GM19023 (cell line): ENCODE results near the gene MMP24.
"Not testable (repeated sequence)": the region's sequence is repeated elsewhere in the genome, so short reads cannot be mapped to it uniquely, and the experiment has no call there.

Experiments used
- ATAC-seq: cut with Tn5 transposase; IDR thresholded peaks from one replicate; pipeline ENCODE4 v1.9.1; 2021; ENCODE audit warnings: mild to moderate bottlenecking, moderate library complexity; ENCODE audit not compliant: unreplicated experiment

Gene MMP24

GRCh38 chr20:35253010-35253409, 26.5 kb downstream of the MMP24 start:
- ATAC-seq: no peak

GRCh38 chr20:35254448-35254999, 28.0 kb downstream of the MMP24 start:
- ATAC-seq: no peak

DNA sequence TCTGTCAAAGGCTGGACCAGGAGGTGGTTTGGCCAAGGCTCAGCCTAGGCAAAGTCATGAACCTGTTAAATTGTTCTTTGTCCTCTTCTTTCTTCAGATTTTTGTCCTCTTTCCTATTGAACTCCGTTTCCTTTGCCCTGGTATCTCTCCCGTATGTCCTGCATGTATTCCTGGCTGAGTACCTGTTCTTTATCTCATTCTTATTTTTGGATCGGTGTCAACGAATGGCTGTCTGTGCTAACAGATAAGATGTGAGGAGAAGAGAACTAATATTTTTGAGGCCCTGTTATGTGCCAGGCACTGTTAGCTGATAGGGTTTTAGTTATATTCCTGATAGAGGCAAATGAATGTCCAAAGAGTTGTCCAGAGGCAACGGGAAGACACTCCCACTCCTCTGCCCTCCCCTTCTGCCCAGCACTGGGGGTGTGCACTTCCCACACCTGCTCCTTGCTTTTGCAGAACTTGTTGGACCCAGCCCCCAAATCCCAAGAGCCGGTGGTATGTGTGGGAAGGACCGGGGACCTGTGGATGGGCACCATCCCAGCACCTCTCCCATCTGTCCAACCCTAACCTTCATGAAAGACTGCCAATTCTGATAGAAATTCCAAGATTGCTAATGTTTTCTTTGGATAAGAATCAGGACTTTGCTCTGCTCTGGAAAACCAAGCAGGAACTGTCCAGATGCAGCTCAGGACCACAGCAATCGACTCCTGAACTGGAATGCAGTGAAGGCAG, 30.9 kb downstream of the MMP24 start:
- no peak for ATAC-seq

GRCh38 chr20:35260426-35260825, 33.9 kb downstream of the MMP24 start:
- no peak for ATAC-seq

- ATAC-seq: not testable (repeated sequence)
Observed at GRCh38 chr20:35262321-35262720, 35.8 kb downstream of the MMP24 start.

DNA sequence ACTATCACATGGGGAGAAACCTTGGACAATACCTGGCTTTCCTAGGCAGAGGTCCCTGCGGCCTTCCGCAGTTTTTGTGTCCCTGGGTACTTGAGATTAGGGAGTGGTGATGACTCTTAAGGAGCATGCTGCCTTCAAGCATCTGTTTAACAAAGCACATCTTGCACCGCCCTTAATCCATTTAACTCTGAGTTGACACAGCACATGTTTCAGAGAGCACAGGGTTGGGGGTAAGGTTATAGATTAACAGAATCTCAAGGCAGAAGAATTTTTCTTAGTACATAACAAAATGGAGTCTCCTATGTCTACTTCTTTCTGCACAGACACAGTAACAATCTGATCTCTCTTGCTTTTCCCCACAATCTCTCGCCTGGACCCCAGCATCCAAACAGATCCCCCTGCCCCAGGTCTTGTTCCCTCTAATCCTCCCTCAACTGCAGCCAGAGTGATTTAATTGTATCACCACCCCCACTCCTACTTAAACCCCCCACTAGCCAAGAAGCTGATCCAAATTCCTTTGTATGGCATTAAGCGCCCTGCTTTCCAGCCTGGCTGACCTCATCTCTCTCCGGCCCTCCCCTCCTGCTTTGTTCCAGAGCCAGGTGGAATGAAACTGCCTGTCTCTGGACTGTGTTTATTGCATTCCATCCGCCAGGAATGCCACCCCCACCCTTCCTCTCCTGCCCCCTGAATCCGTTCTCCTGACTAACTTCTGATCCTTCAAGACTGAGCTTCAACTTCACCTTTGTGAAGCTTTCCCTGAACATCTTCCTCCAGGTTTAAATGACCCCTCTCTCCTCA, 36.4 kb downstream of the MMP24 start:
- not testable (repeated sequence) for ATAC-seq

DNA sequence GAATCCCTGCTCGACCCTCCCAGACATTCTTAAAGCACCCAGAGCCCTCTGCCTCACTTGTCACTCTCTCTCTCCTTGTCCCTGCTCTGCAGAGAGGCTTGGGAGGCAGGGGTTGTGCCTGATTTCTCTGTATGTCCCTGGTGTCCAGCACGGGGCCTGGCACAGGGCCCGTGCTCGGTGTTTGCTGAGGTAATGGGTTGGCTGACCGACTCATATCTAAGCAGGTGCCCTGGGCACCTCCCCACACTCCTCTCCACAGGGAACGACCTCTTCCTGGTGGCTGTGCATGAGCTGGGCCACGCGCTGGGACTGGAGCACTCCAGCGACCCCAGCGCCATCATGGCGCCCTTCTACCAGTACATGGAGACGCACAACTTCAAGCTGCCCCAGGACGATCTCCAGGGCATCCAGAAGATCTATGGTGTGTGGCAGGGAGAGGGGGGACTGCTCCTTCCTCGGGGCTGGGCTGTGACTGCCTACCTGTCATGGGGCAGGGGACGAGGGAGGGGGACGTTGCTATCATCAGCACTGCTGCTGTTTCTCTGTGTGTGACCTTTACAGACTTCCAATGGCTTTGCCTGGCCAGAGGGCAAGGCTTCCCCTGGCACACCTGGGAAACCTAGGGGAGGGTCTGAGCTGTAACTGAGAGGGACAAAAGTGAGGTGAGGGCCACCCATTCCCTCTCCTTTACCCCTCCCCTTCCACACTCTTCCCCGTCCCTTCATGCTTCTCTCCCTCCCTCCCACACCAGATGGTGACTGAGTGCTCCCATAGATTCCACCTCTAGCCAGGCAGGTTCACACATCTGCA, 37.2 kb downstream of the MMP24 start:
- no peak for ATAC-seq

DNA sequence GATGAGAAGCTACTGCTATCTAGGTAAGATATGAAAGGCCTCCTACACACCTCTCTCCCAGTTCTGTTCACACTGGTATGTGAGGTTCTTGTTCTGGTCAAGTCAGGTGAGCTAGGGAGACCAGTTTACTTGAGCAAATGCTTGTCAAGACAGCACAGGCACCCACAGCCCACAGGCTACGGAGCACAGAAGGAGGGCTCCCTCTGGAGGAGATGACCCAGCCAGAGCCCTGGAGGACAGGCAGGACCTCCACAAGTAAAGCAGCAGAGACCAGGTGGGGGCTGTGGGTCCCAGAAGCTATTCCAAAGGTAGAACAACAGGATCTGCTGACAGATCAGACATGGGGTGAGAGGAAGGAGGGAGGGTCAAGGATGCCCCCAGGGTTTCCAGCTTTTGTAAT, 38.3 kb downstream of the MMP24 start:
- ATAC-seq: no peak

DNA sequence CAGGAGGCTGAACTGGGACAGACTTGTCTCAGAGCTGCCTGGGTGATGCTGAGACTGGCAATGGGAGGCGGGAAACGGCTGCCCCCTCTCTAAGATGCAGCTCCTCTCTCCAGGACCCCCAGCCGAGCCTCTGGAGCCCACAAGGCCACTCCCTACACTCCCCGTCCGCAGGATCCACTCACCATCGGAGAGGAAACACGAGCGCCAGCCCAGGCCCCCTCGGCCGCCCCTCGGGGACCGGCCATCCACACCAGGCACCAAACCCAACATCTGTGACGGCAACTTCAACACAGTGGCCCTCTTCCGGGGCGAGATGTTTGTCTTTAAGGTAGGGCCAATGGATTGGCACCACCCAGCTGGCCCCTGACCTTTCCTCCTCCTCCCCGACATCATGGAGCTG, 40.6 kb downstream of the MMP24 start:
- ATAC-seq: no peak

- ATAC-seq: no peak
Observed at GRCh38 chr20:35269055-35269781, 42.7 kb downstream of the MMP24 start.

- no peak for ATAC-seq
Observed at GRCh38 chr20:35270021-35270902, 43.8 kb downstream of the MMP24 start.

- ATAC-seq: no peak
Observed at GRCh38 chr20:35271073-35271882, 44.8 kb downstream of the MMP24 start.

GRCh38 chr20:35271904-35272303, 45.4 kb downstream of the MMP24 start:
- no peak for ATAC-seq

GRCh38 chr20:35273449-35274171, 47.1 kb downstream of the MMP24 start:
- no peak for ATAC-seq

GRCh38 chr20:35274172-35275092, 47.9 kb downstream of the MMP24 start:
- no peak for ATAC-seq

DNA sequence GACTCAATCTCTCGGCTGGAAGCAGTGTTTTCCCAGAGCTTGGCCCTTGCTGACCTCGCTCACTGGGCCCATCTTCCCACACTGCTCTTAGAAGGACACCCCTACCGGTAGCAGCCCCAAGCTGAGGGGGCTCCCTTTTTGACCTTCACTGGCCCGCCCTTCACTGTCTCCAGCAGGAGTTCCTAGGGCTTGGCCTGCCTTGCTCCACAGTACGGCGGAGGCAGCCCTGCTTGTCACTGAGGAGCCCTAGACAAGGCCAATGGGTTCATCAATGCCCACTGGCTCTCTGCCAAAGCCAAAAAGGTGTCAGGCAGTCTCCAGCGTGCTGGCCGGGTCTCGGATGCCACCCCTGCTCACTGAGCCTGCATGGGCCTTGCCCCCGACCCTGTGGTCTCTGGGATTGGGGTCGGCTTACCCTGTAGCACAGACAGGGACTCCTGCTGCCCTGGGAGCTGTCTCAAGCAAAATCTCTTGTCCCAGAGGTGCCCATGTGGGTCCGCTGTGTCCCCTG, 49.3 kb downstream of the MMP24 start:
- no peak for ATAC-seq

- ATAC-seq: no peak
Observed at GRCh38 chr20:35276408-35276807, 49.9 kb downstream of the MMP24 start.
